DOHH2 (cell line): Measurements from ENCODE around the gene SPIN1.

ENCODE experiments used
- H3F3A ChIP-seq: fragments of 200-600 bp; sonication (generic), shearing (Covaris generic); 2 replicates; pipeline ENCODE4 v1.6.0; 2016; ENCODE audit warnings: antibody characterized with exemption, mild to moderate bottlenecking; ENCODE audit not compliant: control insufficient read depth, insufficient read depth
- H3K27ac ChIP-seq: fragments of 200-600 bp; sonication (generic); 2 replicates; pipeline ENCODE4 v1.5.1; 2014; ENCODE audit warnings: low read depth, mild to moderate bottlenecking, low read length, moderate library complexity
- H3K27me3 ChIP-seq: fragments of 200-600 bp; sonication (generic); 2 replicates; pipeline ENCODE4 v1.6.1; 2014; ENCODE audit warnings: mild to moderate bottlenecking, low read length, mixed read lengths; ENCODE audit not compliant: control insufficient read depth
- H3K36me3 ChIP-seq: fragments of 200-600 bp; sonication (generic); 2 replicates; pipeline ENCODE4 v1.6.1; 2014; ENCODE audit warnings: mild to moderate bottlenecking, low read length, moderate library complexity, mixed read lengths; ENCODE audit not compliant: control insufficient read depth
- H3K4me1 ChIP-seq: fragments of 200-600 bp; sonication (generic); 2 replicates; pipeline ENCODE4 v1.6.1; 2014; ENCODE audit warnings: mild to moderate bottlenecking, low read length, mixed read lengths; ENCODE audit not compliant: control insufficient read depth
- H3K4me2 ChIP-seq: fragments of 200-600 bp; sonication (generic); 2 replicates; pipeline ENCODE4 v1.6.0; 2014; ENCODE audit warnings: mild to moderate bottlenecking, low read length, moderate library complexity
- H3K4me3 ChIP-seq: fragments of 200-600 bp; sonication (generic); 2 replicates; pipeline ENCODE4 v1.5.1; 2014; ENCODE audit warnings: mild to moderate bottlenecking, low read length, mixed read lengths
- H3K79me2 ChIP-seq: fragments of 200-600 bp; sonication (generic); 2 replicates; pipeline ENCODE4 v1.6.1; 2014; ENCODE audit warnings: mild to moderate bottlenecking, low read length, mixed read lengths; ENCODE audit not compliant: control insufficient read depth
- H3K9me2 ChIP-seq: fragments of 200-600 bp; sonication (generic); replicated peaks from 2 replicates; pipeline ENCODE4 v1.6.1; 2014; ENCODE audit warnings: mild to moderate bottlenecking, low read length, mixed read lengths; ENCODE audit not compliant: control insufficient read depth
- H3K9me3 ChIP-seq: fragments of 200-600 bp; sonication (generic); 2 replicates; pipeline ENCODE4 v1.6.1; 2014; ENCODE audit warnings: antibody characterized with exemption, low read length, mixed read lengths; ENCODE audit not compliant: control insufficient read depth, insufficient read depth
- H4K20me1 ChIP-seq: fragments of 200-600 bp; sonication (generic); 2 replicates; pipeline ENCODE4 v1.6.0; 2014; ENCODE audit warnings: low read depth, mild to moderate bottlenecking, antibody characterized with exemption, low read length, moderate library complexity; ENCODE audit not compliant: control insufficient read depth, insufficient read depth
- CTCF ChIP-seq: fragments of 200-600 bp; sonication (generic); IDR thresholded peaks from one replicate; pipeline ENCODE4 v1.5.1; 2014; ENCODE audit warnings: antibody characterized with exemption, mild to moderate bottlenecking, low read depth, low read length; ENCODE audit not compliant: poor library complexity, severe bottlenecking
- EZH2phosphoT487 ChIP-seq: fragments of 200-600 bp; sonication (generic); IDR thresholded peaks from 2 replicates; pipeline ENCODE4 v1.6.1; 2017; ENCODE audit warnings: borderline replicate concordance, mild to moderate bottlenecking, antibody characterized with exemption, low read length, moderate library complexity, mixed read lengths

The SPIN1 gene

GRCh38 chr9:88411471-88411870 is 23.2 kb downstream of the SPIN1 start:
- no peak for TF ChIP-seq CTCF
- TF ChIP-seq EZH2phosphoT487, result no peak
- no peaks in the 10 kb centered on the region for H3K27me3 ChIP-seq
- H3K4me1 ChIP-seq, result no peaks in the 10 kb centered on the region
- no peaks in the 10 kb centered on the region for H3F3A ChIP-seq
- peaks cover 7% of the 10 kb centered on the region; the same call in 1 of the 2 replicates for H3K9me3 ChIP-seq
- H3K4me2 ChIP-seq, result no peak overlapping the region
- no peak overlapping the region for H3K4me3 ChIP-seq
- no peaks in the 10 kb centered on the region for H4K20me1 ChIP-seq
- H3K36me3 ChIP-seq, result peaks cover 3% of the 10 kb centered on the region; the same call in 1 of the 2 replicates
- H3K79me2 ChIP-seq, result peaks cover 89% of the 10 kb centered on the region
- no peaks in the 10 kb centered on the region for H3K9me2 ChIP-seq
- no peak overlapping the region for H3K27ac ChIP-seq

GRCh38 chr9:88414298-88414697 is 26.1 kb downstream of the SPIN1 start:
- Histone ChIP-seq H3K36me3 (peaks cover 20% of the 10 kb centered on the region), H3K4me1 (no peaks in the 10 kb centered on the region), H3K4me3 (no peak overlapping the region), H3F3A (no peaks in the 10 kb centered on the region), H3K79me2 (peaks cover 89% of the 10 kb centered on the region), H3K9me3 (peaks cover 25% of the 10 kb centered on the region; the same call in 1 of the 2 replicates), H3K9me2 (no peaks in the 10 kb centered on the region), H3K27me3 (no peaks in the 10 kb centered on the region), H4K20me1 (no peaks in the 10 kb centered on the region), H3K4me2 (no peak overlapping the region), H3K27ac (no peak overlapping the region)
- TF ChIP-seq CTCF (no peak), EZH2phosphoT487 (no peak)

- Histone ChIP-seq H3K27me3 (no peaks in the 10 kb centered on the region), H3K79me2 (peaks cover 86% of the 10 kb centered on the region), H3K4me3 (no peak overlapping the region), H3K36me3 (peaks cover 29% of the 10 kb centered on the region), H3K4me1 (no peaks in the 10 kb centered on the region), H3K9me3 (peaks cover 25% of the 10 kb centered on the region; the same call in 1 of the 2 replicates), H3F3A (no peaks in the 10 kb centered on the region), H3K4me2 (no peak overlapping the region), H3K27ac (no peak overlapping the region), H3K9me2 (no peaks in the 10 kb centered on the region), H4K20me1 (no peaks in the 10 kb centered on the region)
- TF ChIP-seq EZH2phosphoT487 (no peak), CTCF (no peak)
Observed at GRCh38 chr9:88418025-88418424, 29.8 kb downstream of the SPIN1 start.
